ENCODE results near the gene LMNTD2. TPM values are rescaled to one million over a fixed set of nuclear protein-coding genes. Genes with fewer than 3 reads are reported as not detected.

LMNTD2 gene, protein sequence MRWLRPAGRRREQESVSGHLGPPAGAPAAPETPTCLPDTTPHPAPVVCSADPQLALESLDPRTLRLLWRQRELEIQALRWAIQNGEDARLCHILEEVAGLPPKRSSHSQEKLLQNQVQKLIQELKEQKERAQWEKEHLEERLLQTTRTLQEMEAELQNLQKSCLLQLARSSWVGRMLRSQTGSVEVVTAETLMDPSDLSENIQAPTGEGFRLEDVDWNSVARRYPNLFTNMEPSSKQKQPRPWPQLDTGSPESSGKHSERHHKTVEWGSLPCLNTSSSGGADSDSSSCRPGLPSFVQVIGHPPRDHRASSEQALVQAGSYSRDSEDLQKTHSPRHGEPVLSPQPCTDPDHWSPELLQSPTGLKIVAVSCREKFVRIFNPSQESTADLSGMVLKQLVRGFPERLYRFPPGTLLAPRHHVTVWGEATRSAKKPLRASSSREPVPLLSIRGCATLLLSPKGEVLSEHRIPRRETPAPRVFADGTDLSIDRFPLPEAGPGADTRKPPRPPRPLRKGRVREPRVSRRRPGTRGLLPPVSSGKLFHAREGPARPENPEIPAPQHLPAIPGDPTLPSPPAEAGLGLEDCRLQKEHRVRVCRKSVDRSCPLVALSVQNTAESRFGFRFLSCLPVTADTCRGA
- total RNA-seq, result 0.56 and 1.7 TPM in 2 replicates

DNA sequence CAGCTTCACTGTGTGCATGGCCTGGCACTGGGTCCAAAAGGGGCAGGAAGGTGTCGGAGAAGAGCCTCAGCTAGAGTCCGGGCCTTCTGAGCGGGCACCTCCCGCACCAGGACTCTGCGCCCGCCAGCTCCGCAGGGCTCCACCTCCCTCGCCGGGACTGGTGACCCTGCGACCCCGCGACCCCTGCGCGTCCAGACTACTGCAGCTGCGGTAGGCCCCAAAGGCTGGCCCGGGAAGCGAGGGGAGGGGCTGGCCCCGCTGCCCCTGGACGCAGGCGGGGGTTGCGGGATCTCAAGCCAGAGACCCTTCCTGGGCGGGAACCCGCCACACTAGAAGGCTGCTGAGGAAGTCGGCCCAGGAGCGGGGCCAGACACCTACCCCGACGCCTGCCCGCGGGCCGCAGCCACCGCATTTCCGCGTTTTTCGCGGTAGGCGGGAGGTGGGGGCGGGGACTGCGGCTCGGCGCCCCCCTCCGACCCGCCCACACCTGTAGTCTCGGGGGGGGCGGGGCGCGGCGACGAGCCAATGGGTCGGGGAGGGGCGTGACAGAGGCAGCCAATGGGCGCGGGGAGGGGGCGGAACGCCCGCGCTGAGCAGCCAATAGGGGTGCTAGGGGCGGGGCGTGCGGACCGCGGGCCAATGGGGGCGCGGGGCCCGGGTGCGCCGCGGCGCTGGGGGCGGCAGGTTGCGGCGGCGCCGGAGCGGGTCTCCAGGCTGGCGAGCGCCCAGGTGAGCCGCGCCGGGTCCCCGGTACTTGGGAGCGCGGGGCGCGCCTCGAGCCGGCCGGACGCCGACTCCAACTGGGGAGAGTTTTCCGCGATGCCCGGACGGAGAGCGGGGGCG is at the start of gene LMNTD2, which contains the start of gene RASSF7:
Gene LMNTD2 (minus strand): TSS at position 434 of the 843 bp plus-strand sequence. CDS start 22 bp downstream, at position 412.
Gene RASSF7 (plus strand): TSS at position 666 of the 843 bp plus-strand sequence. CDS start 799 bp downstream, outside the sequence.

DNA sequence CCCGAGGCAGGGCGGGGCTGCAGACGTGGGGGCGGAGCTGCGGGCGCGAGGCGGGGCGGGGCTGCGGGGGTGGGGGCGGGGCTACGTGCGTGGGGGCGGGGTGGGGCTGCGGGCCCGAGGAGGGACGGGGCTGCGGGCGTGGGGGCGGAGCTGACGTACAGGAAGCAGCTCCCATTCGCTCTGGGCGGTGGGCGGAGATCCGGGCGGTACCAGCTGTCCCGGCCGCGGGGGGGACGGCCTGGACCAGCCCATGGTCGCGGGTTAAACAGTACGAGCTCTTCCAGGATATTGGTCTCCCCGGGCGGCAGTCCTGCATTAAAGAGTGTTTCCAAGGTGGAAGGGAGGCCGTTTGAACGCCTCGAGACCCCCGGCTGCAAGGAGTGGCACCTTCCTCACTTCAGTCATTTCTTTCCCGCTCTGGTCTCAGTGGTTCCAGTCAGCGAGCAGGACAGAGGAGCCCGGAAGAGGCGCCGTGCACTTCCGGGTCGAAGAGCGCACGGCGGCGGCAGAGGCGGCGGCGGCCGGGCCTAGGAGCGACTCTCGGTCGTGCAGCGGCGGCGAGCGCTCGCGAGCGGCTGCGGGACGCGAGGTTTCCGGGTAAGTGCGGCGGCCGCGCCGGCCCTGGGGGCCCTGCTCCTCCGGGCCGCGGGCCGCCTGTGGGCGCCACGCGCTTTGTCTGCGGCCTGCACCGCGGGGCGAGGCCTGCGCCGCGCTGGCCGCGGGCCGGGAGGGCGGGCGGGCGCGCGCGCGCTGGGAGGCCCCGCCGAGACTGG is 15.6 kb upstream of the LMNTD2 start, which contains the start of gene PHRF1:
Gene PHRF1 (plus strand): TSS at position 475 of the 773 bp plus-strand sequence. CDS start 5,043 bp downstream, outside the sequence.

DNA sequence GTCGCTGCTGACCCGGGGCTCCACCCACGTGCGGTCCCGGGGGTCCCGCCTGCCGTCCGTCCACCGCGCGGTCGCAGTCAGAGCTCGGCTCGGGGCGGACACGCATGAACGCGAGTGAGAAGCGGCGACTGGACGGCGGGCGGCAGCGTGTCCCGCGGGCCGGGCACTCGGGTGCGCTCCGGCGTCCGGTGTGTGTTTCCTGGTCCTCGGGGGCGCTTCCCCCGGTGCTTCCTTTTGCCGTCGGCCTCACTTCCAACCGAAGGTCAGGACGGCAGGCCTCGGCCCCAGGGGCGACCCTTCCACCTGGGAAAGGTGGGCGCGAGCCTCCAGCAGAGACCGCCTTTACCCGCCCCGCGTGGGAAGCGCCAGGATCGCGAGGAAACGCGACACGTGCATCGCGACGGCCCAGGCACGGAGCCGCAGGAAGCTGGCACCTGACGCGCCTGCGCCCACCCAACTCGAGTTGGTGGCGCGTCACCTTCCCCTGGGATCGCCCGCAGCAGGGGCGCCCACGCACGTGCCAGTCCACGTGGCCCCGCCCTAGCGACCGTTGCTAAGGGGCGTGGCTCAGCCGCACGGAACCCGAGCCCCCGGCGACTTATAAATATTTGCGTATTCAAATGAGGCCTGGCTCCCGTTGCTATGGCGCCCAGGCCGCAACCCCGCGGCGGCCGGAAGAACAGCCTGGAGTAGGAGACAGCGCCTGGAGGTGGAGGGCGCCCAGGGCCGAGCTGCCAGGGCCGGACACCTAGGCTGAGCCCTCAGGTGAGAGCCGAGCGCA is 23.5 kb downstream of the LMNTD2 start, which contains the start of gene LRRC56:
Gene LRRC56 (plus strand): TSS at position 687 of the 781 bp plus-strand sequence. CDS start 3,158 bp downstream, outside the sequence.

DNA sequence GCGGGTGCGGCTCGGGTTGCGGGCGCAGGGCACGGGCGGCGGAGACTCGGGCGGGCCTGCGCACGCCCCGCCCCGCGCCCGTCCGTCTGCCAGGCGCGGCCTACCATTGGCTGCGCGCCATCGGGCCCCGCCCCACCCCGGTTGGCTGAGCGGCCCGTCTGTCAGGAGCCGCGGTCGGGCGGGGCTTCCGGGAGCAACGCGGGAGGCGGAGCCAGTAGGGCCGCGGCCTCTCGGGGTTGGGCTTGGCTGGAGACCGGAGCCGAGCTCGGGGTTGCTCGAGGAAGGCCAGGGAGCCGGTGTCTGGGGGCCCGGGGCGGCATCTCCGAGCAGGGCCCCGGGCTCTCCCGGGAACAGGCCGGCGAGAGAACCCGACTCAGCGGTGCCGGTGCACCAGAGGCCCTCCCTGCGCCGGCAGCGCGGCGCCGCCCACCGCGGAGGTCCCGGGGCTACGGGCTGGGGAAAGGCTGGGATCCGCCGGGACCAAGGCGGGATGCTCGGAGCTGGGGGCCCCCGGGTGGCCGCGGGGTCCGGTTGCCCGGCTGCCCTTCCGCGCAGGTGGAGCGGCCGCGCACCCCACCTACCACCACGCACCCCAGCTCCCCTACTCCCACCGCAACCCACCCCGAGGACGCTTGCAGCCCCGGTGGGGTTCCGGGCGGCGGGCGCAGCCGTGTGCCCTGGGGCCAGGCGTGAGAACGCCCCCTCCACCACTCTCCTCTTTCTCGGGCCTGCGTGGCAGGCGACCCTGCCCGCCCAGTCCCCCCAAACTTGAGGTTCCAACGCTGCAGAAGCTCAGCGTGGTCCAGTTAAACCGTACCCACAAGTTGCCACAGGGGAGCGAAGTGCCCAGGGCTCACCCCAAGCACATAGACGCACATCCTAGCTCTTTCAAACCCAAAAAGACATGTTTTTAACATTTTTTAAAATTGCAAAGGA is 24.8 kb downstream of the LMNTD2 start, which contains the start of gene HRAS:
Gene HRAS (minus strand): TSS at position 58 of the 936 bp plus-strand sequence.

DNA sequence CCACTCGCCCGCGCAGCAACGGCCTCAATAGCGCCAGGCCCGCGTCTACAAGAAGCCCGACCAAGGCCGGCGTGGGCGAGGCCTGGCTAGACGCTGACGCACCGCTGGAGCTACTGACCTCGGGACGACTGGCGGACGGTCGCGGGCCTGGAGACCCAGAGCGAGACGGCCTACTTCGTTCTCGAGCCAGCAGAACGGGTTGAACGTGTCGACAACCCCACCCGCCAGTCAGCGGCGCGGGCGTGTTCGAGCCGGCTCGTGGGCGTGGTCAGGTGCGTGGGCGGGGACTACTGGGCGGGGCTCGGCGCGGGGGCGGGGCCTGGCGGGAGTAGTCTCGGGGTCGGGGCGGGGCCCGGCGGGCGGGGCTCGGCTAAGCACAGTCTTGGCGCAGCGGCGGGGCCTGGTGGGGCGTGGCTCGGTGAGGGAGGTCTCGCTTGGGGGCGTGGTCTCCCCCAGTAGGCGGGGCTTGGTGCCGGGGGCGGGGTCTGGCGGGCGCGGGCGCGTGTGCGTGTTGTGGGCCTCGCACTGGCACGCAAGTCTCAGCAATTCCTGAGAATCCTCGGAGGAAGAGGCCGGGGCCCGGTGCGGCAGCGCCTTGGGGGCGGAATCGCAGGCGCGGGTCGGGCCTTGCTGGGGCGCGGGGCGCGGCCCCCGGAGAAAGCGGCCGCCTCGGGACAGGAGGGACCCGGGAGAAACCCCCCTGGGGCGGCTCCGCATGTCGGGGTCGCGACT is 53.4 kb downstream of the LMNTD2 start, which contains the start of gene RNH1:
Gene RNH1 (minus strand): TSS at position 248 of the 732 bp plus-strand sequence. CDS start 5,080 bp downstream, outside the sequence.

Other genes with a start within 250 kb of the LMNTD2 start
- gene IFITM1, start 246.7 kb downstream of the LMNTD2 start, total RNA-seq, result 16.4 and 26.9 TPM in 2 replicates
- 57.6 and 138 TPM in 2 replicates for gene IFITM3, start 239.9 kb downstream of the LMNTD2 start, total RNA-seq
- 43.2 and 82.5 TPM in 2 replicates for gene B4GALNT4, start 191.2 kb downstream of the LMNTD2 start, total RNA-seq
- 520 and 527 TPM in 2 replicates for gene PKP3, start 166.5 kb downstream of the LMNTD2 start, total RNA-seq
- 11.2 and 15.7 TPM in 2 replicates for gene SIGIRR, start 145.7 kb downstream of the LMNTD2 start, total RNA-seq
- 10.5 and 18.0 TPM in 2 replicates for gene ANO9, start 118.7 kb downstream of the LMNTD2 start, total RNA-seq
- gene PTDSS2, start 110.5 kb downstream of the LMNTD2 start, total RNA-seq, result 61.4 and 62.0 TPM in 2 replicates
- gene RNH1, start 53.5 kb downstream of the LMNTD2 start, total RNA-seq, result 293 and 326 TPM in 2 replicates
- gene HRAS, start 25.2 kb downstream of the LMNTD2 start, total RNA-seq, result 123 and 134 TPM in 2 replicates
- 0.23 and 0.56 TPM in 2 replicates for gene LRRC56, start 23.2 kb downstream of the LMNTD2 start, total RNA-seq
- gene RASSF7, start 232 bp upstream of the LMNTD2 start, total RNA-seq, result 82.9 and 90.5 TPM in 2 replicates
- gene PHRF1, start 15.7 kb upstream of the LMNTD2 start, total RNA-seq, result 26.3 and 30.6 TPM in 2 replicates
- 6.9 and 12.0 TPM in 2 replicates for gene IRF7, start 55.2 kb upstream of the LMNTD2 start, total RNA-seq
- gene CDHR5, start 64.2 kb upstream of the LMNTD2 start, total RNA-seq, result not detected in 2 replicates
- not detected in 2 replicates for gene SCT, start 66.4 kb upstream of the LMNTD2 start, total RNA-seq
- gene DRD4, start 76.5 kb upstream of the LMNTD2 start, total RNA-seq, result not detected in 2 replicates
- 24.2 and 27.1 TPM in 2 replicates for gene DEAF1, start 134.5 kb upstream of the LMNTD2 start, total RNA-seq
- gene TMEM80, start 135.1 kb upstream of the LMNTD2 start, total RNA-seq, result 18.9 and 28.6 TPM in 2 replicates
- 117 and 146 TPM in 2 replicates for gene EPS8L2, start 145.5 kb upstream of the LMNTD2 start, total RNA-seq
- 301 and 355 TPM in 2 replicates for gene TALDO1, start 186.7 kb upstream of the LMNTD2 start, total RNA-seq
- 27.6 and 42.5 TPM in 2 replicates for gene GATD1, start 216.7 kb upstream of the LMNTD2 start, total RNA-seq
- gene CEND1, start 229.4 kb upstream of the LMNTD2 start, total RNA-seq, result 0.07 TPM in 1 of 2 replicates, not detected in the other
- 19.5 and 22.4 TPM in 2 replicates for gene SLC25A22, start 237.5 kb upstream of the LMNTD2 start, total RNA-seq
- gene PIDD1, start 244.5 kb upstream of the LMNTD2 start, total RNA-seq, result 13.4 and 16.1 TPM in 2 replicates
- 650 and 899 TPM in 2 replicates for gene RPLP2, start 249.2 kb upstream of the LMNTD2 start, total RNA-seq